RWPE1 (cell line): Measurements from ENCODE around the gene ACSM5.
"Not testable (repeated sequence)": the region's sequence is repeated elsewhere in the genome, so short reads cannot be mapped to it uniquely, and the experiment has no call there.

Experiments
- CTCF ChIA-PET: fragments of 350-600 bp; sonication (Branson Sonifier 250); formaldehyde crosslinking; extraction: SDS; loops from one replicate; lab custom pipeline; 2021; lab: Yijun Ruan, JAX
- POLR2A ChIA-PET: fragments of 400-600 bp; formaldehyde crosslinking; extraction: SDS; loops from one replicate; lab custom pipeline; 2020; ENCODE audit warnings: antibody characterized with exemption; ENCODE audit not compliant: low non-redundant PET; lab: Yijun Ruan, JAX
- DNase-seq: peaks from one replicate; pipeline ENCODE4 v3.0.0; 2012; ENCODE audit warnings: low spot score
- H3K27ac ChIP-seq: fragments of 450-650 bp; 2 replicates; pipeline ENCODE4 v1.5.1; 2017
- CTCF ChIP-seq: fragments of 450-650 bp; conservative IDR thresholded peaks from 2 replicates; pipeline ENCODE4 v1.5.1; 2017; ENCODE audit warnings: low read depth, mild to moderate bottlenecking

Gene ACSM5

GRCh38 chr16:20483989-20484388, 74.7 kb downstream of the ACSM5 start:
- POLR2A ChIA-PET, CTCF ChIA-PET, H3K27ac ChIP-seq, DNase-seq: not testable (repeated sequence)

GRCh38 chr16:20484726-20485125, 75.4 kb downstream of the ACSM5 start:
- ChIA-PET POLR2A (no interaction called here), CTCF (no interaction called here)
- DNase-seq, result no peak
- no peak overlapping the region for H3K27ac ChIP-seq
- no peak for TF ChIP-seq CTCF

- POLR2A ChIA-PET, result no interaction called here
- DNase-seq, result no peak
- CTCF ChIA-PET, result no interaction called here
Observed at GRCh38 chr16:20485408-20485807, 76.1 kb downstream of the ACSM5 start.

More at GRCh38 chr16:20485408-20485807, 76.1 kb downstream of the ACSM5 start:
- no peak for TF ChIP-seq CTCF
- no peak overlapping the region for H3K27ac ChIP-seq
